Inferior parietal cortex (tissue), 1 donor: Measurements from ENCODE around the gene RNFT2.

Experiments used
- DNase-seq: peaks from one replicate; pipeline ENCODE4 v3.0.0-alpha.2; 2016; ENCODE audit errors: extremely low spot score

The RNFT2 gene, protein sequence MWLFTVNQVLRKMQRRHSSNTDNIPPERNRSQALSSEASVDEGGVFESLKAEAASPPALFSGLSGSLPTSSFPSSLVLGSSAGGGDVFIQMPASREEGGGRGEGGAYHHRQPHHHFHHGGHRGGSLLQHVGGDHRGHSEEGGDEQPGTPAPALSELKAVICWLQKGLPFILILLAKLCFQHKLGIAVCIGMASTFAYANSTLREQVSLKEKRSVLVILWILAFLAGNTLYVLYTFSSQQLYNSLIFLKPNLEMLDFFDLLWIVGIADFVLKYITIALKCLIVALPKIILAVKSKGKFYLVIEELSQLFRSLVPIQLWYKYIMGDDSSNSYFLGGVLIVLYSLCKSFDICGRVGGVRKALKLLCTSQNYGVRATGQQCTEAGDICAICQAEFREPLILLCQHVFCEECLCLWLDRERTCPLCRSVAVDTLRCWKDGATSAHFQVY

DNA sequence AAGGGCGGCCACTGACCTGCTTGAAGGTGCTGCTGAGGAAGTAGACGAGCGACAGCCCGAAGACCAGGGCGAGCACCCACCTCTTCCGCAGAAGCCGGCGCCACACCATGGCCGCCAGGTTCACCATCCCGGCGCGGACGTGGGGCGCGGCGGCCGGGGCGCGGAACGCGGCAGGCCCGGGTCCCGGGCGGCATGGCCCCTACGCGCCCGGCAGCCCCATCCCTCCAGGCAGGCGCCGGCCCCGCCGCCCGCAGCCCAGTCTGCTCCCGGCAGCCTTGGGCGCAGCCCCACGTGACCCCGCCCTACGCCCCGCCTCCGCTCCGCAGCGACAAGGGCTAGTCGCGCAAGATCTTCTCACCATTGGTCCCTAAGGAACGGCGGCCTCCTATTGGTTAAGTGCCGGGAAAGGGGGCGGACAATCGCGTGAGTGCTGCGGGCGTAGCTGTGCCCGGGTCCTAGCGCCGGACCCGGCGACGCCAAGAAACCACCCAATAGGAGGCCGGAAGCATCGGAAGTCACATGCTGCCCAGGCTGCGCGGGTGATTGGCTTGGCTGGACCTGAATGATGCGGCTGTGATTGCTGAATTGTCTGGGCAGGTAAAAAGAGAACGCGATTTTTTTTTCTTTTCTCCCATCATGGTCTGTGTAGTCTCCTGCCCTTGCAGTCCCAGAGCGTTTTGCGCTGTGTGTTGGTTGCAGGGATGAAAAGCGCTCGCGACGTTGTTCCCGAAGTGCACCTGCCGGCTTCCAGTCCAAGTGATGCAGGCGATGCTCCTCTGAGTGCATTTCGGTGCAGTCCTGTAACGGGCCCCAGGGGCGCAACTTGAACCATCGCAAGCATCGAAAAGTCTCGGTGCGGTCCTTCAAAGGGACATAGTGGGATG is at the start of gene RNFT2, which contains the start of gene SPRING1:
Gene RNFT2 (plus strand): TSS at position 542 of the 884 bp plus-strand sequence. CDS start 2,183 bp downstream, outside the sequence.
Gene SPRING1 (minus strand): TSS at position 296 of the 884 bp plus-strand sequence. CDS start 169 bp downstream, at position 127.
- DNase-seq = peak; percentile 99

DNA sequence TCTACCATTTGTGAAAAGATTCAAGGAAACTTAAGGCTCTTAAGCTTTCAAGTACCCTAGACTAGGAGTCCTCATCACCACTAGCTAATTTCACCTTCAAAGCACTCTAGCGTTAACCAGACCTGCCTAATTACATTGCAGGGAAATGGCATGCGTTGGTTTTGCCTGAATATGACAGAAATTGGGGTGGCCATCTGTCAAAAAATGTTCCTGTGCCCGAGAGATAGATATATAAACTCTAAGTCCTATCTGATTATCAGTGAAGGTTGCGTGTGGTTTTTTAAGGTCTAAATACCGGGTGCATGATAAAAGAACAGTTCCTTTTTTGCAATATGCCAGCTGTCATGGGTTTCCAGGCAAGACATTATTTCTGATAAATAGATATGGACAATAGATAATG is 48.6 kb upstream of the RNFT2 start:
- DNase-seq = no peak

DNA sequence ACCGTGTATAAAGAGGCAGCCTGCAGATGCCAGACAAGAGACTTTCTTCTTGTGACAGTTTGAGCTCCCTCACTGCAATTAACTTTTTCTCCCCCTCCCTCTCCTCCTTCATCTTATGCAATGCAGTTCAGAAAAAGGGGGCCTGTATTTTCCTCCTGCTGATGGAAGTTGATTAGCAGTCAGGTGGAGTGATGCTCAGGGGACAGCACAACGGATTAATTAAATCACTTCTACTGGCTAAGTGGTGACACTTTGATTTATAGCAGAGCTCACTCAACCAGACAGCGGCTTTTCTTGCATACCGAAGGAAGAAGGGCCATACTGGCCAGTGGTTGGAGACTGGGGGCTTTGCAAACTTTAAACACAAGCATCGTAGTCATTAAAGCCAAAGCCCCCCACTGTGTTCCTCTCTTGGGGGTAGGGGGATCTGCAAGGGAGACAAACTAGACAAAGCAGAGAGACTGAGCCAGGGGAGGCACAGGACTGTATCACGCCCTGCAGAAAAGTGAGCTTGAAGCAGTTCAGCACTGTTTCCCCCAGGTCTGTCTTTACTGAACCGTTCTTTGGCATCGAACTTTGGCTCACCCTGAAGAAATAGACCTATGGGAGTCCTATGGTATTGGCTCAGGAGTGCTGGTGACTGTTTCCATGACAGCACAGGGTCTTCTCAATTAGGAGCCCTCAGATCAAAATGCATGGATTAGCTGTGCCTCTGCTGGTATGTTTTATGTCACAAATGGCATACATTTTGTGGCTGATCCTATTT is 48.0 kb upstream of the RNFT2 start:
- DNase-seq = no peak

DNA sequence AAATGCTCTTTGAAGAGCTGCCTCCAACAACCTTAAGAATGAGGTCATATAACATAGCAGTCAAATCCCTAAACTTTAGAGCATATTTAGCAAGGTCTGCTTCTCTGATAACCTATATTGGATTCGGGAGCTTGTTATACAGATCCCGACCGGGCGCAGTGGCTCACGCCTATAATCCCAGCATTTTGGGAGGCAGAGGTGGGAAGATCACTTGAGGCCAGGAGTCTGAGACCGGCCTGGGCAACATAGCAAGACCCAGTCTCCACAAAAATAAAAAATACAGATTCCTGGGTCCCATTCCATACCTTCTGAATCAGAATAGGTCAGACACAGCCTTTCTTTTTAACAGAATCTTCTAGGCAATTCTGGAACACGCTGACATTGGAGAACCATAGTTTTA is 46.9 kb upstream of the RNFT2 start:
- DNase-seq = no peak

DNA sequence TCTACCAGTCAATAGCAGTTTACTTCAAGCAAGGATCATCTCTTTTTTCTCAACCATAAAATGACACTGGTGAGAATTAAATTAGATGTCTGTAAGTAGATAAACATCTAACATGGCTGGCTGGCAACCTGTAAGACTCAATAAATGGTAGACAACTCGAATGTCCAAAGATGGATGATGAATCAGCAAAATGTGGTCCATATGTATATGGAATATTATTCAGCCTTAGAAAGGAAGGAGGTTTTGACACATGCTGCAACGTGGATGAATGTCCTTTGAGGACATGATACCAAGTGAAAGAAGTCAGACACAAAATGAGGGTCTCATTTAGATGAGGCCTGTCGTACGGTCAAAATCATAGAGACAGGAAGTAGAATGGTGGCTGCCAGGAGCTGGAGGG is 46.5 kb upstream of the RNFT2 start:
- no peak for DNase-seq

DNA sequence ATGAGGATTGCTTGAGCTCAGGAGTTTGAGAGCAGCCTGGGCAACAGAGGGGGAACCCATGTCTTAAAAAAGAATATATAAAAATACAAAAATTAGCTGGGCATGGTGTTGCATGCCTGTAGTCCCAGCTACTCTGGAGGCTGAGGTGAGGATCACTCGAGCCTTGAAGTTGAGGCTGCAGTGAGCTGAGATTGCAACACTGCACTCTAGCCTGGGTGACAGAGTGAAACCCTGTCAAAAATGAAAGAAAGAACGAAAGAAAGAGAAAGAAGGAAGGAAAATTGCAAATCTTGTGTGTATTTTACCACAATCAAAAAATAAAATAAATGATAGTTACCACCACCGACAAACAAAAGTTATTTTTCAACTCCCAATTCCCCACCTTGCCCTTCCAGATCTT is 45.5 kb upstream of the RNFT2 start:
- no peak for DNase-seq

DNA sequence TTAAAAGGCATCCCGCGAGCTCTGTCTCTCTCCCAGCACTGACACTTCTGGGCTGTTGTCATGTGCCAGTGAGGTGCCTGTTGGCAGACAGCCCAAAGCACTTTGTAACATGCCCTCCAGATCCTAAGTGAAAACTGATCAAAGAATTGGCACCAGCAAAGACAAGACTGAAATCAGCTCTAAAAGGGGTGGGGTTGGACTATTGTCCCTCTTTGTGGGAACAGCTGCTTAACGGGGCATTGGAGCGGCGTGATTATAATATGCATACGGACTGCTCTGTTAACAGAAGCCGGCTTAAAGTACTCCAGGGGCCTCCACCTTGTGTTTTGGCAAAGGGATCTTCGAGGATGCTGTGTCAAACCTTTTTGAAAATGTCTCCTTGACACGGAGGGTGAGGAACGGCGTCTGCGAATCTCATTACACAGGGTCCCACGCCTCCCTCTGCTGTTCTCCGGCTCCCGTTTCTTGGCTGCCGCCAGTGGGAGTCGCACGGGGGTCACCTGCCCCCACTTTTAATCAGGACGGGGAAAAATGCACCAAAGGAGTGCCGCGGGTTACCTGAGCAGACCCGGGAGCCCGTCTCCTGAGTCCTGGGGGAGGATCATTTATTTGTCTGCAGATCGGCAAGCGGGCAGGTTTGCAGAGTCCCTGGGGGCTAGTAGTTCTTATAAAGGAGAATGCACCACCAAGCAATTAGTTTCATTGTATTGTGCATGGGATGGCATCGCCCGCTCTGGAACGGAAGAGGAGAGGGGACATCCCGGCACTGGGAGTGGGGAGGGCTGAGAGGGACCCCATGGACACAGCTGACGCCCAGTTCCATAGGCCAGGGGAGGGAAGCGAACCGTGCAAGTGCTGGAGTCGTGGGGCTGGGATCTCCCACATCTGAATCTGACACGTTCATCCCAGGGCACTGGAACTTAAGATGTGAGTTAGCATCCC is 44.6 kb upstream of the RNFT2 start:
- DNase-seq = no peak

DNA sequence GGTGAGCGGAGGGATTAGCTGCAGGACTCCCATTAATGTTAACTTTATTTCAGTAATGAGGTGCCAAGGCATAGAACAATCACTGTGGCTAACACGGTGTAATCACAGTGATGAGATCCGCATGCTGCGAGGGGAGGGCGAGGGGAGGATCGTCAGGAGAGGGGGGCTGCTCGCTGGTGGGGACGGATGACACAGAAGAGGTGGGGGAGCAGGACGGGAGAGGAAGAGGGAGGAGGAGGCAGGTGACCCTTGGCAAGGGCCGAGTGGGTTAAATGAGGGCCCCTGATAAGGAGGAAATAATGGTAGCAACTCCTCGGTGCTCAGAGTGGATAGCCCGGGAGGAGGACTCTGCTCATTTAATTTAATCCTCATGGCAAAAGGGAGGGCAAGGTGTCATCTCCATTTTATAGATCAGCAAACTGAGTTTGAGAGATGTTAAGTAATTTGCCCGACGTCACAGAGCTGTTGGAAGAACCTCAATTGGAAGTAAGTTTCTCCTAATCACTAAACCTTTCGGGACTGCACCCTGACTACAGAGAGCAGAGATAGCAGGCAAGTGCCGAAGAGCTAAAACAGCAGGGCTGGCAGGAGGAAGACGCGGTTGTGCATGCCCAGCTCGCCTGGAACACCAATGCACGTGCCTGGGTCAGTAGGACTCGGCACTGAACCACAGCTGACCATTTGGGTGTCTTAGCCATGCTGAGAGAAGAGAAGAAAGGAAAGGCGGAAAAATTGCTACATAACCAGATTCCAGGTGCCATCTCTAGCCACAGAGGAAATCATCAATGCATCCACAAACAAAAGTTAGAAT is 43.3 kb upstream of the RNFT2 start:
- no peak for DNase-seq

DNA sequence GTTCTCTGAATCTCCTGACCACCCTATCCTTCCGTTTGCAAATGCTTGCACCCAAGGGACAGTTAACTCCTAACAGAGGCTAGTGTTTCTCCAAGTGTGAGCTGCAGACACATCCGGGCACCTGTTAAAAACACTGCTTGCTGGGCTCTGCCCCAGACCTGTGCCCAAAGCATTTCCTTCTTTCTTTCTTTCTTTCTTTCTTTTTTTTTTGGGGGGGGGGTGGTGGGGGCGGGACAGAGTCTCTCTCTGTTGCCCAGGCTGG is 42.7 kb upstream of the RNFT2 start:
- DNase-seq = no peak

DNA sequence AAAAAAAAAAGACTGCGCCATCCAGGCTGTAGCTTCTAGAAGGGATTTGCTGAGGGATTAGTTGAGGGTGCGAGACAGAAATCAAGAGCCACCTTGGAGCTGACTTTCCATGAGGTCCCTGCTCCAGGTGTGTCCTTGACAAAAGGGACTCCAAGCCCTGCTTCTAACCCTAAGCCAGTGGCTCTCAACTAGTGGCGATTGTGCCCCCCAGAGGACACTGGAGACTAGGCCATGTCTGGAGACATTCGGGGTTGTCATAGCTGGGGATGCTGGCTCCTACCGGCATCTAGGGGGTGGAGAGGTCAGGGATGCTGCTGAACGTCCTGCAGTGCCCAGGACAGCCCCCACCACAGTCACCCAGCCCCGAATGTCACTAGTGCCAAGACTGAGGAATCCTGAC is 40.8 kb upstream of the RNFT2 start:
- DNase-seq = peak; percentile 33

DNA sequence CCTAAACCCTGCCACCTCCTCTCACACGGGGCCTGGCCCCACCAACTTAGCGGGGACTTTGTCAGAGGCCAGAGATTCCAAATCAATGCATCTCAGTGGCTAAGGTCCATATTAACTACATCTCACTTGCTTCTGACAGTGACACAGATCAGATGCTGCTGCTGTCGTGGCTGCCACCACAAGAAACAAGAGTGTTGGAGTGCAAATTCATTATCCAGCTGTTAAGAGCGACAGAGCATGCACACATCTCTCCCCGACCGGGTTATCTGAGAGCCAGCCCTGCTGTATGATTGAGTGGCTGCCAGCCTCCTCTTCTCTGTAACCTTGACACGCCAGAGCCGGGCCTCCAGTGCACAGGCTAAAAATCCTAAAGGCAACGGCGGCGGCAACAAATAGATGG is 40.4 kb upstream of the RNFT2 start:
- no peak for DNase-seq

DNA sequence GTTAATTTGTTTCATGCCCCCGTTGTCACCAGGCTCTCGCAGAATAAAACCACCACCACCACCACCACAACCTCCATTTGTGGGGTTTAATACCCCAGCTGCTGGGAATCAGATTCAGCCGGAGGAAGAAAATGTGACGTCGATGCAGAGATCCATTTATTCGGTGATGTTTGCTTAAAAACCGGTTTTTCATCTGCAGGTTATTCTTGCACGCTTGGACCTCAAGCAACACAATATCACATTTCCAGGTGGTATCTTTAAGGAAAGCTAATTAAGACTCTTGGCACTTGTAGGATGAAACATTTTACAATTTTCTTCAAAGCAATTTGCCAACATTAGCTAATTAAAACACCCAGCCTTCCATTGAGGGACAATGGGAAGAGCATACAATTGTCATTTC is 40.0 kb upstream of the RNFT2 start:
- DNase-seq = no peak

DNA sequence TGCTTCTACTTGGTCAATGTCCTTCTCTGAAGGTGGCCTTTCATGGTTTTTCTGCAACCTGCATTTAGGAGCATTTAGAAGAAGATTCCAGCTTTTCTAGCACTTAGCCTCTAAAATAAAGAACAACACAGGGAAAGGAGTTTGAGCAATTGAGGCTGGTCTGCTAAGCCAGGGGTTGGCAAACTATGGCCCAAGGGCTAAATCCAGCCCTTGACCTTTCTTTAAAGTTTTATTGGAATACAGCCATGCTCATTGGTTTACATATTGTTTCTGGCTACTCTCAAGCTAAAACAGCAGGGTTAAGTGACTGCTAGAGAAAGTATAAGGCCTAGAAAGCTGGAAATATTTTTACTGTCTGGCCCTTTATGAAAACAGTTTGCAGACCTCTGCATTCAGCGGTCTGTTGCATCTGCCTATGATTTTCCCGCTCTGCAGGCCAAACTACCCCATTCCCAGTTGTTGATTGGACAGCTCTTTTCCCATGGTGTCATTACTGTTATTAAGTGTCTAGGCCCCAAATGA is 39.5 kb upstream of the RNFT2 start:
- DNase-seq = no peak

DNA sequence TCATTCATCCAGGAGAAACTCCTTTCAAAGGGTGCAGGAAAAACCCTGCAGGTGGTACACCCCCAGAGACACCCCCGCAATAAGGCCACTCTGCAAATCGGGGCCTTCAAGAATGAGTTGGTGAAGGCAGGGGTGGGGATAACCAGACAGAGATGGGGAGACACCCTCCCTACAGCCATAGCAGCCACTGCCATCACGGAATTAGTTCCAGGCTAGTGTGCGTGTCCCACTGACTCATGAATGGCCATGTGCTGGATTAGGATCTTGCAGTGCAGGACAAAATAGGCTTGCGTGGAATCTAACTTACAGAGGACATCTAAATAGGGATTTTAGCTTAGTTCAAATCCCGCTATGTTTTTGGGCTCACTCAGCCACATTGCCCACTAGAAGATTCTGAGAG is 38.0 kb upstream of the RNFT2 start:
- DNase-seq = no peak

DNA sequence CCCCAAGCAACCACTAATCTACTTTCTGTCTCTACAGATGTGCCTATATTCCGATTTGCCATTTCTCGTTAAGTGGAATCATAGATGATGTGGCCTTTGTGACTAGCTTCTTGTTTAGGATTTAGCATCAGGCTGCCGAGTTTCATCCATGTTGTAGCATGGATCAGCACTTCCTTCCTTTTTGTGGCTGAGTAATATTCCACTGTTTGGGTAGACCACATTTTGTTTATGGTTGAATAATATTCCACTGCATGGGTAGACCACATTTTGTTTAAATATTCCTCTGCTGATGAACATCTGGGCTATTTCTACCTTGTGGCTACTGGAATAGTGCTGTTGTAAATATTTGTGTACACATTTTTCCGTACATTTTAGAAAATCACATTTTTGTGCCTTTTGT is 36.7 kb upstream of the RNFT2 start:
- DNase-seq = no peak

DNA sequence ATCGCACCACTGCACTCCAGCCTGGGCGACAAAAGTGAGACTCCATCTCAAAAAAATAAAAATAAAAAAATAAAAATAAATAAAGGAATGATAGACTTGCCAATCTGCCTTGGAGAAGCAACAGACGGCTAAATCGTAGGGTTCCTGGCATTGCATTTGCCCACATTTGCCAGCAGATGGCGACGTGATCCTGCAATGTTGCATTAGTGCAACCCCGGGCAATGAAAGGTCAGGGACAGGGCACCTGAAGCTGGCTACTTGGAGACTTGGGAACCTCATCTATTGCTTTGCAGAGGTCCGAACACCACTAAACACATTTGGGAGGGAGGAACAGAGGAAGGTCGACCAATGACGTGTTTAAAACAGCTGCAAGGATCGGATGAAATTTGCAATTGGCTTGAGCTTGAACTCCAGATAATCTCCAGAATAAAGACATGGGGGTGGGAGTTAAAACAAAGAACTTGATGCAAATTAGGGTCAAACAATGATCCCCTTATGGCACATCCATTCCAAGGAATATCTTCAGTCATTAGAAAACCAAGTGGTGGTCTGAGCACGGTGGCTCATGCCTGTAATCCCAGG is 34.8 kb upstream of the RNFT2 start:
- DNase-seq = peak; percentile 90

DNA sequence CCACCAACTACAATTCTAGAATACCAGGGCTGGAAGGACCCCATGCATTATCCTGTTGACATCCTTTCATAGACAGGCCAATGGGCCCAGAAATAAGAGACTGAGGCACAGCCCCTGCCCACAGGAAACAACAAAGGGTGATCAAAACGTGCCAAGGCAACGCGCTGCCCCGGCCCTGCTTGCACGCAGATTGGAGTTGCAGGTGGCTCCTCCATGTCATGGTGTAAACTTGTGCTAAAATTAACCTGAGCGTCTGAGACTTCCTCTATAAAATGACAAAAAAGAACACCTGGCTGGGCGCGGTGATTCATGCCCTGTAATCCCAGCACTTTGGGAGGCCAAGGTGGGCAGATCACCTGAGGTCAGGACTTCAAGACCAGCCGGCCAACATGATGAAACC is 30.4 kb upstream of the RNFT2 start:
- no peak for DNase-seq

DNA sequence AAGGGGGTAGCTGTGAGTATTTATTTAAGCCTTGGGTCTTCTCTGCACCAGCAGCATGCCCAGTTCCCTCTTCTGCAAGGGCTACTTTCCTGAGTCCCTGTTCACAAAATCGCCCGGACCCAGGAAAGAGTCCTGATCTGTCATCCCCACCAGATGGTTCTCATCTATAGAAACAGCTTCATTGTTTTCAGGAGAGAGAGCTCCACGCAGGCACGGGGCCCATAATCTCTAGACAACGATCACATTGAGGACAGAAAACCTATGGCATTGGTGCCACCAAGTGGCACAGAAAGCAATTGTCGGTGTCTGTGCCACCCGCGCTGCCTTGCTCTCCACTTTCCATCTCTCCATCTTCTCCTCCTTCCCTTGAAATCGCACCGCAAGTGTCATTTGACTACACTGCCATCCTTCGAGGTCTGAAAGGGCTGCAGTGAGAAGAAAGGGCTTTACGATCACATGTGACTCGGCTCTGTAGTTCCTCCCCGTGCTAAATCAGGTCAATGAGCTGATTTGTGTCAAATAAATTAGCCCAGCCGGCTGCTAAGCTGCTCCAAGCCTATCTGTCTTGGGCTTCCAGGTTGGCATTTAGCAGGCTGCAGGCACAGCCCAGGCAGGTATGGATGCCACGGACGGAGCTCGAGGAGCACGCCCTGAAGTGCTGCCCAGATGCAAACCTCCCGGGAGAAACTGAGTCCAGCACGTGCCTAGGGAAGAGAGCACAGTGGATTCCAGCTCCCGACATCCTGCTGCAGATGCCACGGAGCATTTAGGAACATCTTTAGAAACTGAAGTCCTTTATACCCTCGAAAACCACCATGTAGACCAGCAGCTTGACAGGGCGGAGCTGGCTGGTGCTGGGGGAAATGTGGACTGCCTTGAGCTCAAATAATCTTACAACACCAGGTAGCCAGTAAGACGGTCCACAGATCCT is 29.0 kb upstream of the RNFT2 start:
- peak; percentile 93 for DNase-seq

DNA sequence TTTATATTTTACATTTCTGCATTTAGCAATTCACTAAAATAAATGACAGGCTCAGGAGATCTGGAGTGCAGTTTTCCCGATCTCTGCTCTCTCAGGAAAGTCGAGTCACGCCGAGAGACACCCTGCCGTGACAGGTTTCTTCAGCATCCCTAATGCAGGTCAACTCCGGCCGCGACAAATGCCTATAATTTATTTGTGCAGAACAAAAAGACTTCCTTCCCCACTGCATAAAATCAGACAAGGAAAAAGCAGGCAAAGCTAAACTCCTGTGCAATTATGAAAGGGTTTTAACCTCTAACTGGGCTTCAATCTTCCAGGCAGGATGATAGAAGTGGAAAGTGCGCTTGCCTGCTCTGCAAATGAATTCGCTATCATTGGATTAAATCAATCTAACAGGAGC is 28.3 kb upstream of the RNFT2 start:
- no peak for DNase-seq
